ENCODE measurements around the gene SUPT3H. TPM values are rescaled to one million over a fixed set of nuclear protein-coding genes. Genes with fewer than 3 reads are reported as not detected.
"Not testable (repeated sequence)": the region's sequence is repeated elsewhere in the genome, so short reads cannot be mapped to it uniquely, and the experiment has no call there.

Gene SUPT3H
- total RNA-seq, 1 donor = 7.1 TPM

DNA sequence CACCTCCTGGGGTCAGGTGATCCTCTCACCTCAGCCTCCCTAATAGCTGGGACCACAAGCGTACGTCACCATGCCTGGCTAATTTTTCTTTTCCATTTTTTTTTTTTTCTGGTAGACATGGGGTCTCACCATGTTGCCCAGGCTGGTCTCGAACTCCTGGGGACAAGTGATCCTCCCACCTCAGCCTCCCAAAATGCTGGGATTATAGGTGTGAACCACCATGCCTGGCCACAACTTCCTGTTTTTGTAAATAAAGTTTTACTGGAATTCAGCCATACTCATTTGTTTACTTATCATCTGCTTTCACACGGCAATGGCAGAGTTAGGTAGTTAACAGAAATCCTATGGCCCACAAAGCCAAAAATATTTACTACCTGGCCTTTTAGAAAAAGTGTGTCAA lies 57.4 kb downstream of the SUPT3H start:
- Histone ChIP-seq H3K27me3 (ENCODE audit: insufficient read depth, low read length) (no peaks in the 10 kb centered on the region), H3K4me3 (ENCODE audit: low read length) (no peak overlapping the region), H3K9me3 (ENCODE audit: low read depth, low read length) (no peaks in the 10 kb centered on the region), H3K4me1 (ENCODE audit: insufficient read depth, low read length) (no peaks in the 10 kb centered on the region)

DNA sequence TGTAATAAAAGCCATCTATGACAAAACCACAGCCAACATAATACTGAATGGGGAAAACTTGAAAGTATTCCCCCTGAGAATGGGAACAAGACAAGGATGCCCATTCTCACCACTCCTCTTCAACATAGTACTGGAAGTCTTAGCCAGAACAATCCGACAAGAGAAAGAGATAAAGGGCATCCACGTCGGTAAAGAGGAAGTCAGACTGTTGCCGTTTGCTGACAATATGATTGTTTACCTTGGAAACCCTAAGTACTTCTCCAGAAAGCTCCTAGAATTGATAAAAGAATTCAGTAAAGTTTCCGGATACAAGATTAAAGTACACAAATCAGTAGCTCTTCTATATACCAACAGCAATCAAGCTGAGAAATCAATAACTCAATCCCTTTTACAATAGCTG lies 63.6 kb downstream of the SUPT3H start:
- Histone ChIP-seq H3K9me3 (ENCODE audit: low read depth, low read length) (no peaks in the 10 kb centered on the region), H3K27me3 (ENCODE audit: insufficient read depth, low read length) (no peaks in the 10 kb centered on the region), H3K4me3 (ENCODE audit: low read length) (no peak overlapping the region), H3K4me1 (ENCODE audit: insufficient read depth, low read length) (peaks cover 10% of the 10 kb centered on the region)

GRCh38 chr6:45310118-45310788 lies 67.5 kb downstream of the SUPT3H start:
- H3K4me3 ChIP-seq (ENCODE audit: low read length) = no peak overlapping the region
- peaks cover 10% of the 10 kb centered on the region for H3K4me1 ChIP-seq (ENCODE audit: insufficient read depth, low read length)
- no peaks in the 10 kb centered on the region for H3K27me3 ChIP-seq (ENCODE audit: insufficient read depth, low read length)
- no peaks in the 10 kb centered on the region for H3K9me3 ChIP-seq (ENCODE audit: low read depth, low read length)

GRCh38 chr6:45305546-45305945 lies 72.2 kb downstream of the SUPT3H start:
- H3K9me3 ChIP-seq (ENCODE audit: low read depth, low read length) = no peaks in the 10 kb centered on the region
- no peaks in the 10 kb centered on the region for H3K27me3 ChIP-seq (ENCODE audit: insufficient read depth, low read length)
- H3K4me1 ChIP-seq (ENCODE audit: insufficient read depth, low read length) = peaks cover 7% of the 10 kb centered on the region
- no peak overlapping the region for H3K4me3 ChIP-seq (ENCODE audit: low read length)

DNA sequence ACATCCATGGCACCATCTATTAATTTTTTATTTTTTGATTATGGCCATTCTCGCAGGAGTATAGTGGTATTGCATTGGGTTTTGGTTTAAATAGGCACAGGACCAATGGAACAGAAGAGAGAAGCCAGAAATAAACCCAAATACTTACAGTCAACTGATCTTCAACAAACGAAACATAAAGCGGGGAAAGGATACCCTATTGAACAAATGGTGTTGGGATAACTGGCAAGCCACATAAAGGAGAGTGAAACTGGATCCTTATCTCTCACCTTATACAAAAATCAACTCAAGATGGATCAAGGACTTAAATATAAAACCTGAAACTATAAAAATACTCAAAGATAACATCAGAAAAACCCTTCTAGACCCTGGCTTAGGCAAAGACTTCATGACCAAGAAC lies 74.9 kb downstream of the SUPT3H start:
- no peaks in the 10 kb centered on the region for H3K4me1 ChIP-seq (ENCODE audit: insufficient read depth, low read length)
- H3K4me3 ChIP-seq (ENCODE audit: low read length) = no peak overlapping the region
- no peaks in the 10 kb centered on the region for H3K27me3 ChIP-seq (ENCODE audit: insufficient read depth, low read length)
- H3K9me3 ChIP-seq (ENCODE audit: low read depth, low read length) = no peaks in the 10 kb centered on the region

GRCh38 chr6:45301348-45302142 lies 76.2 kb downstream of the SUPT3H start:
- Histone ChIP-seq H3K27me3 (ENCODE audit: insufficient read depth, low read length) (no peaks in the 10 kb centered on the region), H3K4me1 (ENCODE audit: insufficient read depth, low read length) (no peaks in the 10 kb centered on the region), H3K9me3 (ENCODE audit: low read depth, low read length) (no peaks in the 10 kb centered on the region), H3K4me3 (ENCODE audit: low read length) (no peak overlapping the region)

- H3K4me1 ChIP-seq (ENCODE audit: insufficient read depth, low read length) = no peaks in the 10 kb centered on the region
- H3K9me3 ChIP-seq (ENCODE audit: low read depth, low read length) = no peaks in the 10 kb centered on the region
- no peaks in the 10 kb centered on the region for H3K27me3 ChIP-seq (ENCODE audit: insufficient read depth, low read length)
- no peak overlapping the region for H3K4me3 ChIP-seq (ENCODE audit: low read length)
Measured at GRCh38 chr6:45300736-45301135, 77.0 kb downstream of the SUPT3H start.

GRCh38 chr6:45299096-45299581 lies 78.6 kb downstream of the SUPT3H start:
- Histone ChIP-seq H3K4me3 (ENCODE audit: low read length) (no peak overlapping the region), H3K9me3 (ENCODE audit: low read depth, low read length) (no peaks in the 10 kb centered on the region), H3K27me3 (ENCODE audit: insufficient read depth, low read length) (no peaks in the 10 kb centered on the region), H3K4me1 (ENCODE audit: insufficient read depth, low read length) (no peaks in the 10 kb centered on the region)

DNA sequence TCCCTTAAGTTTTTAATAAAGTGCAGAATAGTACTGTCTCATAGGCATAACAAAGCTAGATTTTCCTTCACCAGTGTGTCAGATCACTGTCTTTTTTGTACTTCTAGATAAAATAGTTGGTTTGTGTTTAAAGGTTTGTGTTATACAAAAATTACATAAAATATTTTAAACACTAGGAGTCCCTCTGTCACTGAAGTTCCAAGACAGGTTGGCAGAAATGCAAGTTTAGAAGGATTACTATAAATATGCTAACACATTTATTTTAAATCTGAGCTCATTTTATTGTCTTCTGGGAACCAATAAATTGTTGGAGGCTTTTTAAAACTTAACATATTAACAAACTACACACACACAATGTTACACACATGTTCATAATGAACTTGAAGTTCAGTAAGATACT lies 80.4 kb downstream of the SUPT3H start:
- Histone ChIP-seq H3K4me1 (ENCODE audit: insufficient read depth, low read length) (peaks cover 3% of the 10 kb centered on the region), H3K9me3 (ENCODE audit: low read depth, low read length) (no peaks in the 10 kb centered on the region), H3K27me3 (ENCODE audit: insufficient read depth, low read length) (no peaks in the 10 kb centered on the region)

DNA sequence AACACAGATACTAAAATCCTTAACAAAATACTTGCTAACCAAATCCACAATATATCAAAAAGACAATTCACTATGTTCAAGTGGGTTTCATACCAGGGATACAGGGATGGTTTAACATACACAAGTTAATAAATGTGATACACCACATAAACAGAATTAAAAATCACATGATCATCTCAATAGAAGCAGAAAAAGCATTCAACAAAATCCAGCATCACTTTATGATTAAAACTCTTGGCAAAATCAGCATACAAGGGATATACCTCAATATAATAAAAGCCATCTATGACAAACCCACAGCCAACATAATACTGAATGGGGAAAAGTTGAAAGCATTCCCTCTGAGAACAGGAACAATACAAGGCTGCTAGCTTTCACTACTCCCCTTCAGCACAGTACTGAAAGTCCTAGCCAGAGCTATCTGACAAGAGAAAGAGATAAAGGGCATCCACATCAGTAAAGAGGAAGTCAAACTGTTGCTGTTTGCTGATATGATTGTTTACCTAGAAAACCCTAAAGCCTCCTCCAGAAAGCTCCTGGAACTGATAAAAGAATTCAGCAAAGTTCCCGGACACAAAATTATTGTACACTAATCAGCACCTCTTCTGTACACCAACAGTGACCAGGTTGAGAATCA lies 83.6 kb downstream of the SUPT3H start:
- not testable (repeated sequence) for H3K4me1 ChIP-seq (ENCODE audit: insufficient read depth, low read length); H3K4me3 ChIP-seq (ENCODE audit: low read length)

More for the DNA sequence above, 80.4 kb downstream of the SUPT3H start:
- no peak overlapping the region for H3K4me3 ChIP-seq (ENCODE audit: low read length)

DNA sequence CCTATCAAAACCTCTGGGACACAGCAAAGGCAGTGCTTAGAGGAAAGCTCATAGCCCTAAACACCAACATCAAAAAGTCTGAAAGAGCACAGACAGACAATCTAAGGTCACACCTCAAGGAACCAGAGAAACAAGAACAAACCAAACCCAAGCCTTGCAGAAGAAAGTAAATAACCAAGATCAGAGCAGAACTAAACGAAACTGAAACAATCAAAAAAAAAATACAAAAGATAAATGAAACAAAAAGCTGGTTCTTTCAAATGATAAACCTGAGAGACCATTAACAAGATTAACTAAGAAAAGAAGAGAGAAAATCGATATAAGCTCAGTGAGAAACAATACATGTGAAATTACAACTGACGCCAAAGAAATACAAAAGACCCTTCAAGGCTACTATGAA lies 84.4 kb downstream of the SUPT3H start:
- H3K4me3 ChIP-seq (ENCODE audit: low read length) = no peak overlapping the region
- H3K27me3 ChIP-seq (ENCODE audit: insufficient read depth, low read length) = no peaks in the 10 kb centered on the region
- H3K9me3 ChIP-seq (ENCODE audit: low read depth, low read length) = no peaks in the 10 kb centered on the region
- peaks cover 3% of the 10 kb centered on the region for H3K4me1 ChIP-seq (ENCODE audit: insufficient read depth, low read length)

More for the DNA sequence above, 83.6 kb downstream of the SUPT3H start:
- not testable (repeated sequence) for H3K27me3 ChIP-seq (ENCODE audit: insufficient read depth, low read length); H3K9me3 ChIP-seq (ENCODE audit: low read depth, low read length)

- no peaks in the 10 kb centered on the region for H3K27me3 ChIP-seq (ENCODE audit: insufficient read depth, low read length)
- peaks cover 3% of the 10 kb centered on the region for H3K4me1 ChIP-seq (ENCODE audit: insufficient read depth, low read length)
- no peaks in the 10 kb centered on the region for H3K9me3 ChIP-seq (ENCODE audit: low read depth, low read length)
- H3K4me3 ChIP-seq (ENCODE audit: low read length) = no peak overlapping the region
Measured at GRCh38 chr6:45289751-45290514, 87.8 kb downstream of the SUPT3H start.

- not testable (repeated sequence) for H3K4me1 ChIP-seq (ENCODE audit: insufficient read depth, low read length); H3K9me3 ChIP-seq (ENCODE audit: low read depth, low read length); H3K4me3 ChIP-seq (ENCODE audit: low read length); H3K27me3 ChIP-seq (ENCODE audit: insufficient read depth, low read length)
Measured at GRCh38 chr6:45286707-45287106, 91.0 kb downstream of the SUPT3H start.

DNA sequence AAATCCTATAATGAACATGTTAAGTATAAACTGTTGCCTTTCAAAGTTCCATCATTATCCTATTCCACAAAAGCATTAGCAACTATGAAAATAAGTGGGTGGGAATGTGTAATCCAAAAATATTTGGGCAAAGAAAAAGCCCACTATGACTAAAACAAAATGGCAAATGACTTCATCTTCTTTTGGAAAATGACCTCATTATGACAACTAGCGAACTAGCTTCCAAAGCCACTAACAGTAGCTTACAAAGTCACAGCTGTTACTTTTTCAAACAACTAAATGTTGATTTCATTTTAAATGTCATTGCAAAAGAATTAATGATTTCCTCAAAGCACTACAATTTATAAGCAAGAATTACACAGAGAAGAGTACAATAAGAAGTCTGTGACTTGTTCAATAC lies 99.4 kb downstream of the SUPT3H start:
- Histone ChIP-seq H3K4me3 (ENCODE audit: low read length) (no peak overlapping the region), H3K9me3 (ENCODE audit: low read depth, low read length) (no peaks in the 10 kb centered on the region)

GRCh38 chr6:45277741-45278140 lies 100.0 kb downstream of the SUPT3H start:
- not testable (repeated sequence) for H3K4me3 ChIP-seq (ENCODE audit: low read length); H3K27me3 ChIP-seq (ENCODE audit: insufficient read depth, low read length); H3K9me3 ChIP-seq (ENCODE audit: low read depth, low read length); H3K4me1 ChIP-seq (ENCODE audit: insufficient read depth, low read length)

More for the DNA sequence above, 99.4 kb downstream of the SUPT3H start:
- no peaks in the 10 kb centered on the region for H3K27me3 ChIP-seq (ENCODE audit: insufficient read depth, low read length)
- H3K4me1 ChIP-seq (ENCODE audit: insufficient read depth, low read length) = no peaks in the 10 kb centered on the region
